ENCODE data around the gene HOXD10. TPM values are rescaled to one million over a fixed set of nuclear protein-coding genes. Genes with fewer than 3 reads are reported as not detected.

HOXD10 gene
- total and polyA plus RNA-seq, 9 of the 15 experiments (the other 6 are each of a cell fraction or from before 2014, with no cell fraction given), result not detected

- peak; percentile 94 for TF ChIP-seq L3MBTL2 (IDR thresholded peaks at IDR 0.05)
- no peak for TF ChIP-seq CEBPG (CRISPR knock-in tag; IDR thresholded peaks at IDR 0.05)
- TF ChIP-seq CEBPG (tag; conservative IDR thresholded peaks at IDR 0.05 in 1 of 2, IDR thresholded peaks at IDR 0.05 in 1 of 2), result no peak
- TF ChIP-seq MAX (CRISPR knock-in tag; IDR thresholded peaks at IDR 0.05), result peak; percentile 62
- TF ChIP-seq PHB2 (IDR thresholded peaks at IDR 0.05; ENCODE audit: low read depth), result no peak
- no peak for TF ChIP-seq NKRF (IDR thresholded peaks at IDR 0.05; ENCODE audit: borderline replicate concordance)
- no peak for TF ChIP-seq HNRNPLL (IDR thresholded peaks at IDR 0.05; ENCODE audit: low read depth, low read length, poor library complexity, severe bottlenecking)
- no peak for TF ChIP-seq GATAD2B (IDR thresholded peaks at IDR 0.05; ENCODE audit: borderline replicate concordance)
- no peak for TF ChIP-seq GABPB1 (CRISPR knock-in tag; IDR thresholded peaks at IDR 0.05)
- TF ChIP-seq MYC (IDR thresholded peaks at IDR 0.05; ENCODE audit: low read depth, low read length), result peak; percentile 66
- no peak for TF ChIP-seq MYC (CRISPR knock-in tag; IDR thresholded peaks at IDR 0.05; ENCODE audit: borderline replicate concordance, low read depth)
- TF ChIP-seq RBM25 (IDR thresholded peaks at IDR 0.05; ENCODE audit: low read depth, low read length, severe bottlenecking), result no peak
- TF ChIP-seq RBFOX2 (IDR thresholded peaks at IDR 0.05; ENCODE audit: low read depth, low read length), result peak; percentile 40; the same call in 1 of the 2 replicates
- TF ChIP-seq LEF1 (IDR thresholded peaks at IDR 0.05), result no peak
Measured at GRCh38 chr2:176080540-176081375, 35.8 kb upstream of the HOXD10 start (continued).
